HG03342 (cell line): ENCODE data around the gene UNC79.
"Not testable (repeated sequence)": the region's sequence is repeated elsewhere in the genome, so short reads cannot be mapped to it uniquely, and the experiment has no call there.

Source experiments
- ATAC-seq: cut with Tn5 transposase; IDR thresholded peaks from one replicate; pipeline ENCODE4 v1.9.1; 2021; ENCODE audit warnings: mild to moderate bottlenecking, moderate library complexity; ENCODE audit not compliant: unreplicated experiment

UNC79 gene

DNA sequence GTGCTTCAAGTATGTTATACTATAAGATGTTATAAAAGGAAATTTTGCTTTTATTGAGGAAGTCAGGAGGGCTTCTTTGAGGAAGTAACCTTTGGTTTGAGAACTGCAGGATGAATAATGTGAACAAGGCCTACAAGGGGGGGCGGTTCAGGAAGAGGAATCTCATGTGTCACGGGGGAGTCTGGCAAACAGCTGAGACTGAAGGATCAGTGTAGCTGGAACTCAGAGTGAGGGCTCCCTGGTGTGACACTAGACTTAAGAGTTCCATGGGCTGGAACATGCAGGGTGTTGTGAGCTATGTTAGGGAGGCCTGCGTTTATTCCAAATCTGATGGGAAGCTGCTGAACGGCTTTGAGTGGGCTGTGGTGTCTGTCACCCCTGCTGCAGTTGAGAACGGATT, 62.3 kb downstream of the UNC79 start:
- no peak for ATAC-seq

DNA sequence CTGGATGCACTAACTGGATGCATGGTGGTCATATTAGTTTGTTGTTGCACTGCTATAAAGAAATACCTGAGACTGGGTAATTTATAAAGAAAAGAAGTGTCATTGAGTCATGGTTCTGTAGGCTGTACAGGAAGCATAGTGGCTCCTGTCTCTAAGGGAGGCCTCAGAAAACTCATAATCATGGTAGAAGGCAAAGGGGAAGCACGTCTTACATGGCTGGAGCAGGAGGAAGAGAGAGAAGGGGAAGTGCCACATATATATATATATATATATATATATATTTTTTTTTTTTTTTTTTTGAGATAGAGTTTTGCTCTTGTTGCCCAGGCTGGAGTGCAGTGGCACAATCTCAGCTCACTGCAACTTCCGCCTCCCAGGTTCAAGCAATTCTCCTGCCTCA, 62.9 kb downstream of the UNC79 start:
- ATAC-seq, result not testable (repeated sequence)

DNA sequence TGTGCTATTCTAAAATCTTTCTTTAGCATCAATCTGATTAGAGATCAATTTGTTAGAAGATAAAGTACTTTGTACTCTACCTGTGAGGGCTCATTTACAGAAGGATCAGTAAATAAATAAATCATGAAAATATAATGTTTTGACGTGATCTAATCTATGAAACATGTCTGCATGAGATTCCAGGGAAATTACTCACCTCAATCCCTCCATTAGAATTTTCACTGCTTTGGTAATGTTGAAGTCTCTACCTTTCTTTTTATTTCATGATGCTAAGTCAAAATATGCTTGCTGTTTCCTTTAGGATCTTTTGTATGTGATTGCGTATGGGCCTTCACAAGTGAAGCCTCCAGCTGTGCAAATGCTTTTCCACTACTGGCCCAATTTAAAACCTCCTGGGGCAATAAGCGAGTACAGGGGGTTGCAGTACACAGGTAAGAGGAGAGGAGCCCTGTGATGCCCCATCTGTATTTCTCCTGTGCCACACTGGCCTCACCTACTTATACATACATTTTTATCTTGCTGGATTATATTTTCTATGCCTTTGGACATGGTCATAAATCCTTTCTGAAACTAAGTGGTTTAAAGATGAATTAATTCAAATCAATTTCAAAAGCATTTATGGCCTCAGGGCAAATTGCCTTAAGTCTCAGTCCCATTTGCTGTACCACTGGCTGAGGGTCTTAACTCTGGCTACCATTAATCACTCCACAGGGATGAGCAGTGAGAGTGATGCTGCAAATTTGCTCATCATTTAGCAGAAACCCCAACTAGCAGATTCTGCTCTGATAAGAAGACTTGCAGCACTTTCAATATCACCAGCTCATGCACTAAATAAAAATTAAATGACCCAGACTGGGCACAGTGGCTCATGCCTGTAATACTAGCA, 66.4 kb downstream of the UNC79 start:
- ATAC-seq, result no peak

DNA sequence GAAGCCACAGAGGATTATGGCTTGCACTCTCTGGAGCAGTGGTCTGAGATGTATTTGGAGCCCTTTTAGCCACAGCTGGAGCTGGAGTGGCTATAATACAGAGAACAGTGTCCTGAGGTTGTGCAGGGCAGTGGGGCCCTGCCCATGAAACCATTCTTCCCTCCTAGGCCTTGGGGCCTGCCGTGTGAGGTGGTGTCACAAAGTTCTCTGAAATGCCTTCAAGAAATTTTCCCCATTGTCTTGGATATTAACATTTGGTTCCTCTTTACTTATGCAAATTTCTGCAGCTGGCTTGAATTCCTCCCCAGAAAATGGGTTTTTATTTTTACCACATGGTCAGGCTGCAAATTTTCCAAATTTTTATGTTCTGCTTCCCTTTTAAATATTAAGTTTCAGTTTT, 79.3 kb downstream of the UNC79 start:
- no peak for ATAC-seq

DNA sequence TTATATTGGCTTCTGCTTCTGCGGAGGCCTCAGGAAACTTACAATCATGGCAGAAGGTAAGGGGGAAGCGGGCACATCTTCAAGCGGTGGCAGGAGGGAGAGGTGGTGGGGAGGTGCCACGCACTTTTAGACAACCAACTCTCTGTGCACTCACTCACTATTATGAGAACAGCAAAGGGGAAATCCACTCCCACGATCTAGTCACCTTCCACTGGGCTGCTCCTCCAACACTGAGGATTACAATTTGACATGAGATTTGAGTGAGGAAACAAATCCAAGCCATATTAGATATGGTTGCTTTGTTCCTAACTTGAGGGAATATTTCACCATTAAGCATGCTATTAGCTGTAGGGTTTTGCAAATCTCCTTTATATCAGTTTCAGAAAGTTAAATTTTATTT, 80.3 kb downstream of the UNC79 start:
- ATAC-seq, result no peak

DNA sequence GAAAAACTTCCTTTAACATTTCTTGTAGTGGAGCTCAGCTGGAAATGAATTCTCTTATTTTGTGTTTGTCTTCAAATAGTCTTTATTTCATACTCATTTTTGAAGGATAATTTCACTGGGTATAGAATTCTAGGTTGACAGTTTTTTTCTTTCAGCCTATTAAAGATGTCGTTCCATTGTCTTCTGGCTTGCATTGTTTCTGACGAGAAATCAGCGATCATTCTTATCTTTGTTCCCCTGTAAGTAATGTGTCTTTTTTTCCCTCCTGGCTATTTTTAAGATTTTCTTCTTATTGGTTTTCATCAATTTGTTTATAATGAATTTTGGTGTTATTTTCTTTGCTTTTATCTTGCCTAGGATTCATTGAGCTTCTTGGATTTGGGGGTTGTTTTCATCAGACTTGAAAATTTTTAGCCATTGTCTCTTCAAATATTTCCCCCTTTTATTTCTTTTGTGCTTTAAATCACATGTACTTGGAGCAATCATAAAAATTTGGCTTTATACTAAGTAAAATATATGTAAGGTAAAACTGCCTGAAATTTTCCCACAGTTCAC, 89.4 kb downstream of the UNC79 start:
- ATAC-seq, result no peak

DNA sequence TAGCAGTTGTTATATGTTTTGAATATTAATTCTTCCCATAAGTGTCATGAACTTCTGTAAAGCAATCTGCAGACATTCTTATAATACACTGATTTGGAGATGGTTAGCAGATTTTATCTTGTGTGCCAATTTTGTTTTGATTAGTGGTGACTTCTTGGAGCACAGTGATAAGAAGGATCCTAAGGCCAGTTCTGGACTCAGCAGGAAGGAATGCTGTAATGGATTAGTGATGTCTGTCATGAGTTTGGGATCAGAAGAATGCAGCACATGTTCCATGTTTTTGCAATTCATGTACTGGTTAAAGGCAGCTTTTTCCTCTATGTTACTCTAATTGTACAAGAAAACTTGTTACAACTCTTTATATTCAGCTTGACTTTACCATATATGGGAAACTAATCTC, 91.5 kb downstream of the UNC79 start:
- no peak for ATAC-seq

DNA sequence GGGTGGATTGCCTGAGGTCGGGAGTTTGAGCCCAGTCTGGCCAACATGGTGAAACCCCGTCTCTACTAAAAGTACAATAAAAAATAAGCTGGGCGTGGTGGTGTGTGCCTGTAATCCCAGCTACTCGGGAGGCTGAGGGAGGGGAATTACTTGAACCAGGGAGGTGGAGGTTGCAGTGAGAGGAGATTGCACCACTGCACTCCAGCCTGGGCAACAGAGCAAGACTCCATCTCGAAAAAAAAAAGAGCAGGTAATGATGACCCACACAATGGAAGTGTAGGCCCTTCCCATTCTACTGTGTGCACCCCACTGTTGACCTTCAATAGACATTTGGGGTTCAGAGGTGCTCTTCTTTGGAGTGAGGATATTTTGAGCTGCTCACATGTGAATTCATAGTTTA, 94.5 kb downstream of the UNC79 start:
- not testable (repeated sequence) for ATAC-seq

DNA sequence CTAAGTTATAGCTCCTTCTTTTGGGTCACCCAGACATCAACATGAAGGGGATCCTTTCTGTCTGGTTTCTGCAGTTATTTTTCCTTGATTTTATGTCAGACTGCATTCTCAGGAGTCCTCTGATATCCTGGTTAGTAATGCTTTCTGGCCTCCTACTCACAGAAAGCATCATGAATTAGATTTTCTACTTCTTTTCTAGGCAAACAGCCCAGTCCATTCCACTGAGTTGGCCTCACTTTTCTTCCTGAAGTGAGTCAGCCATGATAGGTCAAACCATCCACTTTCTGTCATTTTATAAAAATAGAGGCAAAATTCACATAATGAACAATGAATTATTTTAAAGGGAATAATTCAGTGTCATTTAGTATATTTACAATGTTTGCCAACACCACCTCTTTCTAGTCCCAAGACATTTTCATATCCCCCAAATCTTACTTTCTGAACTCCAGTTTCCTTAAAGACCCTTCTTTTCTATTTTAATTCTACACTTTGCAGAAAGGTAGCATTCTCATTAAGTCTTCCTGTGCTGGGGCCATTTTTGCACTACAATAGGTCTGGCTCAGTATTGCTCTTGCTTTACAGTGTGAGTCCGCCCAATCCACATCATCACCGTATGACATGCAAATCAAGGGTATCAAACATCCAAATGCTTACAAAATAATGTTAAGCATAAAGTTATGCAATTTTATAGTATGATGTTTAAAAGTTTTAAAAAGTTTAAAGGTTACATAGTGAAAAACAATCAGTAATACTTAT, 95.1 kb downstream of the UNC79 start:
- no peak for ATAC-seq

DNA sequence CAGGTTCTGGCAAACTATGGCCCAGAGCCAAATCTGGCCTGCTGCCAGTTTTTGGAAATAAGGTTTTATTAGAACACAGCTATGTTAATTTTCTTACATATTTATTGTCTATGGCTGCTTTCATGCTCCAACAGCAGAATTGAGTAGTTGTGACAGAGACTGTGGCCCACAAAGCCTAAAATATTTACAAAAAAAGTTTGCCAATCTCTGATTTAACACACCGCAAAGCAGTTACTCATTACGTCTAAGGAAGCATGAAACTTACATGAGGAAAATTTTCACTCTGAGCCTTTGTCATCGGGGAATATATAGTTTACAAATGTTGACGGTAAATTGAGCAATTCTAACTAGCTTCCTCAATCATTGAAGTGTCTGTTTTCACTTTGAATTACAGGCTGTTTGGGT, 96.5 kb downstream of the UNC79 start:
- ATAC-seq, result no peak

DNA sequence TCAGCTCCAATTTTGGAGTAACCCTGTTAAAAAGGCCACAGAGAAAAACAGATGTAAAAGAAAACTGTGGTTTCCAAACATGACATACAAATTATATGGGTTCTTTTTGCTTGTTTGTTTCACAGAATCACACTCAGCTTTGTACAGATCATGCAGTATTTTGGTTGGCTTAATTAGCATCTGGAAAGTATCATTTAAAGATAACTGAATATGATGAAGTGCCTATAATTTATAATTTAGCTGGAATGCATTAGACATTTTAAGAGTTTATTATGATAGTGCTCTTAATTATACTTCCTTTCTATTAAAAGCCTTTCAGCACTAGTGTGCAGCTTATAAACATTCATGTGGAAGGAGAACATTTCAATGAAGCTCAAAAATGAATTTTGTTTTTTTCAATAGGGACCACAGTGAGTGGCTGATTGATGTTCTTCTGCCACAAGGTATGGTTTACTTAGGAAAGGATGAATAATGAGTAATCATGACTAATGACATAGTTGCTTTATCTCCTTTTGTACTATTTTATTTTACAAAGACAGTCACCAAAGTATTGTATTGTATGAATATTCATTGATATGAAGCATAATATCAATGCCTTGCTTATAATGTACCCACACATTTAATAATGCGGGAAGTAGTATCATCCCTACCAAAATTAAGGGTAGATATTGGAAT, 98.3 kb downstream of the UNC79 start:
- no peak for ATAC-seq

DNA sequence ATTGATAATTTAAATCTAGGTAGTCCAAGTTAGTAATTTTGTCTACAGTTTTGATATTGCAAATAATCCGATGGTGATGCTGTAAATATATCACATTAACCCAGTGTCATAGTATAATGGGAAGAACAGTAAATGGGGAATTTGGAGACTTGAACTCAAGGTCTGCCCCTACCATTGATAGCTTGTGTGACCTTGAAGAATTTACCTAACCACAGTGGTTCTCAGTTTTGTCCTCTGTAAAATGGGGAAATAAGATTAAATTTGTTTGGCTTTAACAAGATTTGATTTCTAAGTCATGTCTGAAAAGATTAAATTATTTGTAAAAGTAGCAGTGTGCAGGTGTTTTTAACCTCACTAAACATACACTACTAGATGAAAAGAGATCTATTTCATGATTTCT, 100.9 kb downstream of the UNC79 start:
- ATAC-seq, result no peak

DNA sequence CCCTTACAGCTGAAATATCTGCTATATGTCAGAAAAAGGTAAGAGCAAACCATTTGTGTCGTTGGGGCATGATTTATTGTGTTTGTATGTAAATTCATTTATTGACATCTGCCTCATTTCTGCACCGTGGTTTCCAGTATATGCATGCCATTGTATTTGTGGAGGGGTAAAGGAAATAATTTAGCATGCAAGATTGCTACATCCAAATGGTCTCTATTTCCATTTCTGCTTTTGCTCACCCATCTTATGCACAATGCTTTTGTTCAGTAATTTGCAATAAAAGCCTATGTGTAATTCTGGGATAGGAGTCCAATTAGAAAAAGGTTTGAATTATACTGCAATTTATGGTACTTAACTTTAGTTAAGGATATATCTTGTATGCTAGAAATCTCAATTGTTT, 101.8 kb downstream of the UNC79 start:
- ATAC-seq, result no peak

DNA sequence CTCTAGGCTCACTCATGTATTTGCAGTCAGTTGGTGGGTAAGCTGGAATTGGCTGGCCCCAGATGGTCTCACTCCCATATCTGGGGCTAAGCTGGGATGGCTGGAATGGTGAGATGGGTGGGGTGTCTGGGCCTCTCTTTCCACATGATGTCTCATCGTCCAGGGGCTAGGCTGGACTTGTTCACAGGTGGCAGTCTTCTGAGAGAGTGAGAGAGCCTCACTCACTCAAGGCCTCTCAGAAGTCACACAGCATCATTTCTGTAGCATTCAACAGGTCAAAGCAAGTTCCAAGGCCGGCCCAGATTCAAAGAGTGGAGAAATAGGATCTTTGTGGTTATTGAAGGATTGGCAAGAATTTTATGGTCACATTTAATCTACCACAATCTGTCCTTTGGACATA, 102.7 kb downstream of the UNC79 start:
- ATAC-seq, result peak; percentile 32

DNA sequence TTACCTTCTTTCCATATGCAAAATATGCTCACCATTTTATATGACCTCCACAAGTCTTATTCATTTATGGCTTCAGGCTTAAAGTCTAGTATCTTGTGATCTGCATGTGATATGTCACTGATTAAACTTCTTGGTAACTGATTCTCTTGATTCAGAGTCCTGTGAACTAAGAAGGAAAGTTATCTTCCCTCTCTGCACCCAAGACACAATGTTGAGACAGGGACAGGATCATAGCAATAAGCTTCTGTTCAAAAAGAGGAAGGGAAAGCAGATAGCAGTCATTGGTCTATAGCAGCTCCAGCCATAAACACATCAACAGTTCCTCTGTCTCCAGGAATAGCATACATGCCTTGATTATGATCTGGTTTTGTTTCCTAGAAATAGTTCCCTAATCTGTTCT, 103.1 kb downstream of the UNC79 start:
- ATAC-seq, result peak; percentile 87

DNA sequence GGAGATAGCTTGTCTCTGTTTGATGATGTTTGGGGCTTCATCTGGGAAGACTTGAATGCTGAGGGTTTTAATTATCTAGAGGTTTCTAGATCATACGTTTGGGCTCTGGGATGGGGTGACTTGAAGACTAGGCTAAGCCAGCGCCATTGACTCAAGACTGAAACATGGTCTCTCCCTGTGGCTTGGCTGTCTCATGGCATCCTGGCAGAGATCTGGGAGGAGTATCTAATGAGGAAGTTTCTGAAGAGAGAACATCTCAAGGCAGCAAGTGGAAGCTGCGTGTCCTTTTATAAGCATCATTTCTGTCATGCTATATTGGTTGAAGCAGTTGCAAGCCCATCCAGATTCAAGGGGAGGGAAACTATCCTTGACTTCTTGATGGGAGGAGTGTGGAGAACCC, 104.8 kb downstream of the UNC79 start:
- no peak for ATAC-seq

DNA sequence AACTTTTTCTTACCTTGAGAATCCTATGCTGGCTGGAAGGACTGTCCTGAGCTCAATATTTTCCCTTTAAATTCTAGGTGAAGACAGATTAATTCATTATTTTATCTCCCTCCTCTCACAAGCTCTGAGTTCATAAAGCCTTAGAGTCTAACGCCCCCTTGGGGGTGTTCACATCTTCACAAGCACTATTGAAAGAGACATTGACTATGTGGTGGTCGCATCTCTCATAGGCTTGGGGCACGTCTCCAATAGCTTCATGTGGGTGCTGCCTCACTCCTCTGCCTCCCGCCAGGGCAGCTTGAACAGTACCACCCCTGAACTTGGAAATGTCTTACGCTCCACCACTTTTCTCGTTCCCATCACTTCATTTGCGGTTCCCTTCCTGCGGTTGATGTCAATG, 106.2 kb downstream of the UNC79 start:
- ATAC-seq, result no peak

DNA sequence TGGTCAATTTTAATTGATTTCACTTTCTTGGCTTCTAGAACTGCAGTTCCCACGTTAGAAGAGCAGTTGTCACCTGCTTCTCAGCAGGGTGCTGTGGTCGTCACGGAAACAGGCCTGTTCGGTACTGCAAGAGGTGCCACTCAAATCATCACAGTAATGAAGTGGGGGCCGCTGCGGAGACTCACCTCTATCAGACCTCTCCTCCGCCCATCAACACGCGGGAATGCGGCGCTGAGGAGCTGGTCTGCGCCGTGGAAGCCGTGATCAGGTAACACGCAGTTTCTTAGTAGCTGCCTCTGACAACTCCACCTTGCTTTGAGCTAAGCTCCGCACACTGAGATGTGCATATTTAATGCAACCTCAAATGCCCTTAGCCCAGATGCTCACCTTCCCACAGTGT, 107.2 kb downstream of the UNC79 start:
- ATAC-seq, result no peak

DNA sequence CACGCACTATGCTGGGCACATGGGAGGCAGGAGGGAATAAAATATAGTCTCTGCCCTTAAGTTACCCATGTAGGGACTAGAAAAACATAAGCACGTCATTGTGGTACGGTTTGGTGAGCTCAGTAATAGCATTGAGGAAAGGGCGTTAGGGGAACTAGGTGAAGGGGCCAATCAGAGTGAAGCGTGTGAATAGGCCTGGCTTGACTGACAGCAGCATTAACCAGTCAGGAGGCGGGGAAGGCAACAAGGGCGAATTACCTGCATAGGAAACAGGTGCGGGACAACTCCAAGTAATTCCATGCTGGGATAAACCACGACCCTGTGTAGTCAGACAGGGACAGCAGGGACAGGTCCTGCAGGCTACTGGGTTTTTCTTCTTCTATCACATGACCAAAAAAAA, 107.7 kb downstream of the UNC79 start:
- no peak for ATAC-seq

DNA sequence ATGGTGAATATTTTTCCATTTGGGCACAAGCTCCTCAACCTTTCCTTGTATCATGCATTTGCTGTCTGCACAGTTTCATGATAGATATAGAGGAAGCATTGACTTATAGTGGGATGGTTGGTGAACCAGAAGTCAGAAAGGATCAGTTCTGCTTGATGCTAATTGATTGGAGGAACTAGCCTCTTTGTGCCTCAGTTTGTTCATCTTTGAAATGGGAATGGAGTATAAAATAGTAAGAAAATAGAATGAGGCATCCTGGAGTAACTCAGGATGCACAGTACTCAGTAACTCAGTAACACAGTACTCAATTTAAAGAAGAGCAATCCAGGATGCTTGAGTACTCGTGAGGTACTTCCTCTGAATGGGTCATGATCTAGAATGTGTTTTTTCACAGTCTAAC, 109.5 kb downstream of the UNC79 start:
- no peak for ATAC-seq

DNA sequence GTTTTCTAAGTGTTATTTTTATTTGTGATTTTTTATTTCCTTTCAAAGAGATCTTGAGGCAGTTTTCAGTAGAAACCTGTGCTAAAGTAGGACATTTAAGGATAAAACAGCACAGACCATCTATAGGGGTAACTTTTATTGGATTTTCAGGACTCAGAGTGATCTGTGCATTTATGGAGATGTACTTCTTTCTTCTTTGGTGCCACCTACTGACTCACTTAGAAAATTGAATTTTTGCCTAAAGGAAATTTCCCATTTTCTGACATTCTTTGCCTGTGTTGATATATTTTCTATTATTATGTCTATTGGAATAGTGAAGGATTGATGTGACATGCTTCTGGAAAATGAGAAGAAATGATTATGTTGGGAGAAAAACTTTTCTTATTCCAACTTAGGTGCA, 113.0 kb downstream of the UNC79 start:
- no peak for ATAC-seq
